WERI-Rb-1 (cell line): ENCODE results near the gene MNX1.

Experiments
- DNase-seq: peaks from one replicate; pipeline ENCODE4 v3.0.0-alpha.2; 2020
- H3K27ac ChIP-seq: fragments of 250-450 bp; sonication (Bioruptor Pico); 2 replicates; pipeline ENCODE4 v1.5.1; 2020; ENCODE audit warnings: mild to moderate bottlenecking, moderate library complexity
- H3K27me3 ChIP-seq: fragments of 250-450 bp; sonication (Bioruptor Pico); 2 replicates; pipeline ENCODE4 v1.5.1; 2021; ENCODE audit warnings: mild to moderate bottlenecking, low read depth, moderate library complexity; ENCODE audit not compliant: insufficient read depth, severe bottlenecking
- H3K36me3 ChIP-seq: fragments of 250-450 bp; sonication (Bioruptor Pico); 2 replicates; pipeline ENCODE4 v1.5.1; 2020; ENCODE audit warnings: mild to moderate bottlenecking, moderate library complexity
- H3K4me3 ChIP-seq: 2 replicates; pipeline ENCODE4 v1.5.1; 2011; ENCODE audit warnings: low read depth, mild to moderate bottlenecking, control low read depth, low read length
- H3K9me3 ChIP-seq: fragments of 250-450 bp; sonication (Bioruptor Pico); 2 replicates; pipeline ENCODE4 v1.5.1; 2021; ENCODE audit warnings: mild to moderate bottlenecking, moderate library complexity; ENCODE audit not compliant: severe bottlenecking
- CTCF ChIP-seq: IDR thresholded peaks from 2 replicates; pipeline ENCODE4 v1.5.1; 2011; ENCODE audit warnings: low read depth, mild to moderate bottlenecking, control low read depth, inconsistent platforms, low read length

The MNX1 gene

GRCh38 chr7:157056246-157056645 is 45.8 kb upstream of the MNX1 start:
- TF ChIP-seq CTCF, result no peak
- H3K36me3 ChIP-seq, result no peaks in the 10 kb centered on the region
- H3K27me3 ChIP-seq, result no peaks in the 10 kb centered on the region
- H3K9me3 ChIP-seq, result no peaks in the 10 kb centered on the region
- H3K4me3 ChIP-seq, result no peak overlapping the region
- no peak overlapping the region for H3K27ac ChIP-seq
- no peak for DNase-seq

- Histone ChIP-seq H3K27ac (no peak overlapping the region), H3K9me3 (no peaks in the 10 kb centered on the region), H3K36me3 (no peaks in the 10 kb centered on the region), H3K4me3 (no peak overlapping the region), H3K27me3 (no peaks in the 10 kb centered on the region)
- no peak for DNase-seq
- TF ChIP-seq CTCF, result no peak
These were observed 44.5 kb upstream of the MNX1 start for GRCh38 chr7:157054927-157055326.

GRCh38 chr7:157053118-157053517 is 42.7 kb upstream of the MNX1 start:
- Histone ChIP-seq H3K27ac (no peak overlapping the region), H3K36me3 (no peaks in the 10 kb centered on the region), H3K27me3 (no peaks in the 10 kb centered on the region), H3K9me3 (no peaks in the 10 kb centered on the region), H3K4me3 (no peak overlapping the region)
- no peak for DNase-seq
- TF ChIP-seq CTCF, result no peak

- no peaks in the 10 kb centered on the region for H3K27me3 ChIP-seq
- H3K27ac ChIP-seq, result no peak overlapping the region
- H3K9me3 ChIP-seq, result no peaks in the 10 kb centered on the region
- H3K4me3 ChIP-seq, result no peak overlapping the region
- no peaks in the 10 kb centered on the region for H3K36me3 ChIP-seq
- no peak for DNase-seq
- TF ChIP-seq CTCF, result no peak
These were observed 36.7 kb upstream of the MNX1 start for GRCh38 chr7:157047148-157047547.

- Histone ChIP-seq H3K27ac (no peak overlapping the region), H3K4me3 (no peak overlapping the region), H3K27me3 (no peaks in the 10 kb centered on the region), H3K9me3 (no peaks in the 10 kb centered on the region), H3K36me3 (no peaks in the 10 kb centered on the region)
- DNase-seq, result no peak
- TF ChIP-seq CTCF, result no peak
These were observed 36.2 kb upstream of the MNX1 start for GRCh38 chr7:157046681-157047080.

- Histone ChIP-seq H3K27ac (no peak overlapping the region), H3K9me3 (no peaks in the 10 kb centered on the region), H3K36me3 (no peaks in the 10 kb centered on the region), H3K27me3 (no peaks in the 10 kb centered on the region), H3K4me3 (no peak overlapping the region)
- no peak for TF ChIP-seq CTCF
- DNase-seq, result no peak
These were observed 34.6 kb upstream of the MNX1 start for GRCh38 chr7:157044943-157045660.
